Measurements from ENCODE around the gene DRC7. TPM values are rescaled to one million over a fixed set of nuclear protein-coding genes. Genes with fewer than 3 reads are reported as not detected.

Gene DRC7
- total and polyA plus RNA-seq, 8 donors, result 0.28 to 2.4 (median 0.76) TPM

- no peaks in the 10 kb centered on the region for H3K4me1 ChIP-seq
- FAIRE-seq (no peak), DNase-seq (peak in 1 of 6 donors; percentile 43), ATAC-seq (no peak)
- H3K9me3 ChIP-seq, result no peaks in the 10 kb centered on the region
- no peaks in the 10 kb centered on the region for H3K36me3 ChIP-seq
- no peaks in the 10 kb centered on the region for H3K27me3 ChIP-seq
- 83 to 90% methylated on average over 15 of the region's 15 CpGs for WGBS, 2 donors
- no peak for TF ChIP-seq CTCF (IDR thresholded peaks at IDR 0.05)
- no peak overlapping the region for H3K27ac ChIP-seq
- no peak overlapping the region for H3K4me3 ChIP-seq
- intact Hi-C loops (cut with DNase I), result loop anchor here in 2 of 3 donors (5.0 to 10.0 kb wide), 4 partner anchors 72 to 150 kb away; no protein-coding TSS in a partner anchor
Measured at GRCh38 chr16:57724531-57724930, 29.9 kb downstream of the DRC7 start.

DNA sequence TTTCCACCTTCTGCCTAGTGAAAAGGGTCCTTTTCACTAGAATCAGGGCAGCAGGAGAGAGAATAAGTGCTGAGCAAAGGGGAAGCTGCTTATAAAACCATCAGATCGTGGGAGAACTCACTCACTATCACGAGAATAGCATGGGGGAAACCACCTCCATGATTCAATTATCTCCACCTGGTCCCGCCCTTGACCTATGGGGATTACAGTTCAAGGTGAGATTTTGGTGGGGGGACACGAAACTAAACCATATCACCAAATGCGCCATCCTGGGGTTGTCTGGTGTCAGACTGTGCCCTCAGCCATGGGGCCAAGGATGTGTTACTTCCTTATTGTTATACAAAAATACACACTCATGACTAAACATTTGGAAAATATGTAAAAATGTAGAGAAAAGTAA is 30.5 kb downstream of the DRC7 start:
- intact Hi-C loops (cut with DNase I), result loop anchor here in 1 of 3 donors (10.0 kb wide), 1 partner anchor 150 kb away; no protein-coding TSS in a partner anchor
- DNase-seq (peak in 1 of 6 donors; percentile 3), ATAC-seq (no peak), FAIRE-seq (no peak)
- Histone ChIP-seq H3K9me3 (no peaks in the 10 kb centered on the region), H3K27ac (no peak overlapping the region), H3K4me1 (no peaks in the 10 kb centered on the region), H3K4me3 (no peak overlapping the region), H3K36me3 (no peaks in the 10 kb centered on the region), H3K27me3 (no peaks in the 10 kb centered on the region)
- no peak for TF ChIP-seq CTCF (IDR thresholded peaks at IDR 0.05)
- 60 to 64% methylated on average over 5 of the region's 5 CpGs for WGBS, 2 donors

- 54 to 55% methylated on average over 5 of the region's 5 CpGs for WGBS, 2 donors
- intact Hi-C loops (cut with DNase I), result loop anchor here in 1 of 3 donors (10.0 kb wide), 1 partner anchor 151 kb away; no protein-coding TSS in a partner anchor
- no peak for ATAC-seq
Measured at GRCh38 chr16:57725554-57725953, 30.9 kb downstream of the DRC7 start.

DNA sequence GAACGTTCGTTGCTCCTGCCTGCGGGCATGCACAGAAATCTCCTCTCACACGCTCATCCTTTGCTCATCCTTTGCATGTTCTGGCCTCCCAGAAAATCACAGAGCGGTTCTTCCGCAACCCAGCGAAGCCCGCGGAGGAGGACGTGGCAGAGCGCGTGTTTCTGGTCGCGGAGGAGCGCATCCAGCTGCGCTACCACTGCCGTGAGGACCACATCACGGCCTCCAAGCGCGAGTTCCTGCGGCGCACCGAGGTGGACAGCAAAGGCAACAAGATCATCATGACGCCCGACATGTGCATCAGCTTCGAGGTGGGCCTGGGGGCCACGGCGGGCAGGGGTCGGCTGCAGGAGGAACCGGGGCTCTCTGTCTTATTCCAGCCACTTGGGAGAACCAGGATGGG is 31.4 kb downstream of the DRC7 start:
- H3K9me3 ChIP-seq, result no peaks in the 10 kb centered on the region
- intact Hi-C loops (cut with DNase I), result loop anchor here in 1 of 3 donors (10.0 kb wide), 1 partner anchor 151 kb away; no protein-coding TSS in a partner anchor
- DNase-seq (peak in 1 of 6 donors; percentile 44), FAIRE-seq (no peak), ATAC-seq (no peak)
- no peaks in the 10 kb centered on the region for H3K27me3 ChIP-seq
- H3K36me3 ChIP-seq, result no peaks in the 10 kb centered on the region
- no peak for TF ChIP-seq CTCF (IDR thresholded peaks at IDR 0.05)
- no peak overlapping the region for H3K27ac ChIP-seq
- no peaks in the 10 kb centered on the region for H3K4me1 ChIP-seq
- H3K4me3 ChIP-seq, result no peak overlapping the region
- WGBS, 2 donors, result 83 to 89% methylated on average over 30 of the region's 30 CpGs

More at GRCh38 chr16:57725554-57725953, 30.9 kb downstream of the DRC7 start:
- FAIRE-seq, result no peak
- H3K9me3 ChIP-seq, result no peaks in the 10 kb centered on the region
- no peaks in the 10 kb centered on the region for H3K27me3 ChIP-seq
- no peak overlapping the region for H3K4me3 ChIP-seq
- H3K36me3 ChIP-seq, result no peaks in the 10 kb centered on the region
- H3K4me1 ChIP-seq, result no peaks in the 10 kb centered on the region
- H3K27ac ChIP-seq, result no peak overlapping the region
- TF ChIP-seq CTCF (IDR thresholded peaks at IDR 0.05), result no peak
- DNase-seq, result no peak

DNA sequence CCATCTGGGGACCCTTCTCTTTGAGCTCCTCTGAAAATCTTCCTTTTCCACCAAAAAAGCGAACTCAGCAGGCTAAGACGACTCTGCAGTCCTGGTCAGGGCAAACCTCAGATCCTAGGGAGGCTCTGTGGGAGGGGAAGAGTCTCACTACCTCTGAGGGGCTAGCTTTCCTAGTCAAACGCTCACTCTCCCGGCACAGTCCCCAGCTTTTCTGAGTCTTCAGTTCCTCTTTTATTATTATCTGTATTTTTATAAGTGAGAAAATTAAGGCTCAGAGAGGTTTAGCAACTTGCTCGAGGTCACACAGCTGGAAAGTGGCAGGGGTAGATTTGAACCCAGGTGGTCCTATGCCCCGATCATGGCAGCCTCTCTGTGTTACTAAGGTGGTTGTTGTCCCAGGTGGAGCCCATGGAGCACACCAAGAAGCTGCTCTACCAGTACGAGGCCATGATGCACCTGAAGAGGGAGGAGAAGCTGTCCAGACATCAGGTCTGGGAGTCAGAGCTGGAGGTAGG is 31.9 kb downstream of the DRC7 start:
- Histone ChIP-seq H3K27ac (no peak overlapping the region), H3K4me1 (no peaks in the 10 kb centered on the region), H3K36me3 (no peaks in the 10 kb centered on the region), H3K27me3 (no peaks in the 10 kb centered on the region), H3K4me3 (no peak overlapping the region), H3K9me3 (no peaks in the 10 kb centered on the region)
- no peak for FAIRE-seq
- no peak for ATAC-seq
- 62 to 75% methylated on average over 7 of the region's 7 CpGs for WGBS, 2 donors
- TF ChIP-seq CTCF (IDR thresholded peaks at IDR 0.05), result no peak
- intact Hi-C loops (cut with DNase I), result loop anchor here in 1 of 3 donors (10.0 kb wide), 1 partner anchor 152 kb away; no protein-coding TSS in a partner anchor
- peak in 1 of 6 donors; percentile 8 for DNase-seq

Data from pancreas (tissue), 10 donors.